Aorta (tissue), 5 donors: Measurements from ENCODE around the gene DEFB131A. TPM values are rescaled to one million over a fixed set of nuclear protein-coding genes. Genes with fewer than 3 reads are reported as not detected.
A peak's percentile ranks its signal among the peaks of the same experiment; 100 is the strongest.
"Not testable (repeated sequence)": the region's sequence is repeated elsewhere in the genome, so short reads cannot be mapped to it uniquely, and the experiment has no call there.

ENCODE experiments used
- ATAC-seq: fragments of 200-7000 bp; cut with Tn5 transposase; one replicate; pipeline ENCODE4 v1.9.1; 2022; ENCODE audit warnings: moderate library complexity; ENCODE audit not compliant: low FRiP score
- DNase-seq, 2 donors: peaks; one replicate each; pipeline ENCODE4 v3.0.0-alpha.2; 2020
- H3K27ac ChIP-seq, 2 donors: one replicate each; pipeline ENCODE4 v1.5.1; 2013; ENCODE audit warnings: low read length in 2 of 2, mild to moderate bottlenecking in 2 of 2, moderate library complexity in 2 of 2, control low read depth in 1 of 2, inconsistent platforms in 1 of 2, low read depth in 1 of 2
- H3K27me3 ChIP-seq, 2 donors: one replicate each; pipeline ENCODE4 v1.6.1; 2013; ENCODE audit warnings: control low read depth in 1 of 2, low read length in 1 of 2, mild to moderate bottlenecking in 1 of 2, moderate library complexity in 1 of 2; ENCODE audit not compliant: insufficient read depth in 2 of 2, control insufficient read depth in 1 of 2
- H3K36me3 ChIP-seq, 2 donors: one replicate each; pipeline ENCODE4 v1.6.1; 2013; ENCODE audit warnings: control low read depth in 1 of 2, low read length in 1 of 2, mild to moderate bottlenecking in 1 of 2; ENCODE audit not compliant: insufficient read depth in 2 of 2, control insufficient read depth in 1 of 2
- H3K4me1 ChIP-seq, 2 donors: one replicate each; pipeline ENCODE4 v1.6.1; 2013; ENCODE audit warnings: low read length in 2 of 2, control low read depth in 1 of 2, mild to moderate bottlenecking in 1 of 2, moderate library complexity in 1 of 2; ENCODE audit not compliant: insufficient read depth in 2 of 2, control insufficient read depth in 1 of 2
- H3K4me3 ChIP-seq, 2 donors: one replicate each; pipeline ENCODE4 v1.5.1; 2013; ENCODE audit warnings: low read length in 2 of 2, control low read depth in 1 of 2, mild to moderate bottlenecking in 1 of 2
- H3K9me3 ChIP-seq: one replicate; pipeline ENCODE4 v1.6.1; 2013; ENCODE audit warnings: mild to moderate bottlenecking, low read length; ENCODE audit not compliant: control insufficient read depth
- WGBS, 2 donors: extraction: QIAGEN DNeasy Blood & Tissue Kit; methylation state at CpG; one replicate each; pipeline ENCODE4 v1.1.7; 2013; 5-methylcytosine and 5-hydroxymethylcytosine counted together
- intact Hi-C, 2 donors: fragments of 100-400 bp; cut with DNase I; formaldehyde crosslinking; loops; one replicate each; pipeline versions ENCODE4 v1.14.2 to v1.15.0; 2022
- polyA plus RNA-seq, 2 donors: library from polyadenylated mRNA; stranded (reverse); fragments of 200-250 nt; gene quantifications; one replicate each; pipeline ENCODE4 v1.2.3, GENCODE V29; 2013
- total RNA-seq, 2 donors: library from RNA; stranded (reverse); fragmentation: NEBNext Ultra II Directional; extraction: Animal tissue kit (Norgen Biotek cat#: 25700); gene quantifications; one replicate each; pipeline ENCODE4 v1.2.1, GENCODE V29; 2021
- donor health status: healthy with polysubstance abuse.
- donor health status: Bipolar disorder and iron deficiency.
- donor health status: DM: no; HTN: no; CAD: no.
- donor health status: DM: no; HTN: no; CAD: no.
- donor health status: DM: yes; HTN: yes; CAD: no.

DEFB131A gene
- total and polyA plus RNA-seq, 4 donors: not detected

DNA sequence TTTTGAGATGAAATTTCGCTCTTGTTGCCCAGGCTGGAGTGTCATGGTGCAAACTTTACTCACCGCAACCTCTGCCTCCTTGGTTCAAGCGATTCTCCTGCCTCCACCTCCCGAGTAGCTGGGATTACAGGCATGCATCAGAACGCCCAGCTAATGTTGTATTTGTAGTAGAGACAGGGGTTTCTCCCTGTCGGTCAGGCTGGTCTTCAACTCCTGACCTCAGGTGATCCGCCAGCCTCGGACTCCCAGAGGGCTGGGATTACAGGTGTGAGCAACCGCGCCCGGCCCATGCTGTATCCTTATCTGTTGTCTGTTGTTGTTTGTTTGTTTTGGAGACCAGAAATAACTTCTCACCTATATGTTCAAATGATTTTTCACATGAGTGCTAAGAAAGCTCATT lies 42.7 kb downstream of the DEFB131A start:
- H3K36me3 ChIP-seq, H3K9me3 ChIP-seq, H3K4me1 ChIP-seq, H3K27ac ChIP-seq, H3K27me3 ChIP-seq, ATAC-seq, intact Hi-C loops, H3K4me3 ChIP-seq, DNase-seq: not testable (repeated sequence)
- WGBS, 2 donors: 75 to 82% methylated on average over 11 of the region's 11 CpGs

DNA sequence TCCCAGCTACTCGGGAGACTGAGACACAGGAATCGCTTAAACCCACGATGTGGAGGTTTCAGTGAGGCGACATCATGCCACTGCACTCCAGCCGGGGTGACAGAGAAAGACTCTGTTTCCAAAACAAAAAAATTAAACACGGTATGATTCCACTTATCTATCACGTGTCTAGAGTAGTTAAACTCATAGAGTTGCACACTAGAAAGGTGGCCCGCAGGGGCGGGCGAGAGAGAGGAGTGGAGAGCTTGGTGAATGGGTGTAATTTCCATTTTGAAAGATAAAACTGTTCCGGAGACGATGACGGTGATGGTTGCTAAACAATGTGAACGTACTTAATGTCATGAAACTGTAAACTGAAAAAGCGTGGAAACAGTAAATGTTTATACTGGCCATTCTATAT lies 44.6 kb downstream of the DEFB131A start:
- H3K27ac ChIP-seq, H3K4me1 ChIP-seq, intact Hi-C loops, H3K9me3 ChIP-seq, H3K27me3 ChIP-seq, H3K36me3 ChIP-seq, ATAC-seq, H3K4me3 ChIP-seq, DNase-seq: not testable (repeated sequence)
- 87 to 88% methylated on average over 15 of the region's 15 CpGs for WGBS, 2 donors

DNA sequence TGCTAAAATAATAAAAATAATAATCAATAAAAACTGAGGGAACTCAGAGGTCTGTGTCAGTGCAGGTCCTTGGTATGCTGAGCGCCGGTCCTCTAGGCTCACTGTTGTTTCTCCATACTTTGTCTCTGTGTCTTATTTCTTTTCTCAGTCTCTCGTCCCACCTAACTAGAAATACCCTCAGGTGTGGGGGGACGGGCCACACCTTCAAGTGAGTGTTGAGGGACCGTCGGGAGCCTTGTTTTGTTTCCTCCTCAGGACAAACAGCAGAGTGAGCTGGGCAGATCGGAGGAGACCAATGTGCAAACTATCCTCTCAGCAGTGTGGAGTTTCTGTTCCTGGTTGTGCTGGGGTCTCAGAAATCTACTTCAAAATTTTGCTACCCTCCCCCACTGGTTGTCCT lies 46.3 kb downstream of the DEFB131A start:
- H3K27ac ChIP-seq, H3K4me3 ChIP-seq, H3K9me3 ChIP-seq, H3K4me1 ChIP-seq, H3K27me3 ChIP-seq, H3K36me3 ChIP-seq, ATAC-seq, intact Hi-C loops, DNase-seq: not testable (repeated sequence)
- WGBS, 2 donors: 59 to 61% methylated on average over 7 of the region's 7 CpGs

DNA sequence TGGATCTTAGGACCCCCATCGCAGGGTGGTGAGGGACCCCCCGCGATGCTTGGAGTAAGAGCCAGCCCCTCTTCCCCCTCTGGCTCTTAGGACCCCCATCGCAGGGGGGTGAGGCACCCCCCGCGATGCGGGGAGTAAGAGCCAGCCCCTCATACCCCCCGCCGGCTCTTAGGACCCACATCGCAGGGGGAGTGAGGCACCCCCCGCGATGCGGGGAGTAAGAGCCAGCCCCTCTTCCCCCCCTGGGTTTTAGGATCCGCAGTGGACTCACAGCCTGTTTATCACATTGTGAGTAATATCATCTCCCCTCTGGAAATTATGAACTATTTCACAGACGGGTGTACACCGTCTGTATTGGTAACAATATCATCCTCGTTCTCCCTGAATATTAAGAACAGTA lies 46.8 kb downstream of the DEFB131A start:
- H3K27me3 ChIP-seq, ATAC-seq, H3K27ac ChIP-seq, H3K4me1 ChIP-seq, H3K36me3 ChIP-seq, intact Hi-C loops, H3K9me3 ChIP-seq, H3K4me3 ChIP-seq: not testable (repeated sequence)
- 75 to 81% methylated on average over 16 to 17 of the region's 17 CpGs for WGBS, 2 donors
- peak in 1 of 2 donors; percentile 34 for DNase-seq

DNA sequence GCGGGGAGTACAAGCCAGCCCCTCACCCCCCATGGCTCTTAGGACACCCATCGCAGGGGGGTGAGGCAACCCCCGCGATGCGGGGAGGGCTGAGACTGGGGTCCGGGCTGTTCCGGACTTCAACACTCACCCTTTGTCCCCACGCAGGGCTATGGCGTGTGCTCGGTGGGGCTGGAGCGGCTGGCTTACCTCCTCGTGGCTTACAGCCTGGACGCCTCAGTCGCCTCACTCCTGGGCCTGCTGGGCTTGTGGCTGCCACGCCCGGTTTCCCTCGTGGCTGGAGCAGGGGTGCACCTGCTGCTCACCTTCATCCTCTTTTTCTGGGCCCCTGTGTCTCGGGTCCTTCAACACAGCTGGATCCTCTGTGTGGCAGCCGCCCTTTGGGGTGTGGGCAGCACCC lies 49.4 kb downstream of the DEFB131A start:
- H3K4me1 ChIP-seq, H3K9me3 ChIP-seq, H3K4me3 ChIP-seq, H3K27ac ChIP-seq, DNase-seq, H3K36me3 ChIP-seq, ATAC-seq, intact Hi-C loops, H3K27me3 ChIP-seq: not testable (repeated sequence)
- 80 to 83% methylated on average over 19 of the region's 19 CpGs for WGBS, 2 donors

DNA sequence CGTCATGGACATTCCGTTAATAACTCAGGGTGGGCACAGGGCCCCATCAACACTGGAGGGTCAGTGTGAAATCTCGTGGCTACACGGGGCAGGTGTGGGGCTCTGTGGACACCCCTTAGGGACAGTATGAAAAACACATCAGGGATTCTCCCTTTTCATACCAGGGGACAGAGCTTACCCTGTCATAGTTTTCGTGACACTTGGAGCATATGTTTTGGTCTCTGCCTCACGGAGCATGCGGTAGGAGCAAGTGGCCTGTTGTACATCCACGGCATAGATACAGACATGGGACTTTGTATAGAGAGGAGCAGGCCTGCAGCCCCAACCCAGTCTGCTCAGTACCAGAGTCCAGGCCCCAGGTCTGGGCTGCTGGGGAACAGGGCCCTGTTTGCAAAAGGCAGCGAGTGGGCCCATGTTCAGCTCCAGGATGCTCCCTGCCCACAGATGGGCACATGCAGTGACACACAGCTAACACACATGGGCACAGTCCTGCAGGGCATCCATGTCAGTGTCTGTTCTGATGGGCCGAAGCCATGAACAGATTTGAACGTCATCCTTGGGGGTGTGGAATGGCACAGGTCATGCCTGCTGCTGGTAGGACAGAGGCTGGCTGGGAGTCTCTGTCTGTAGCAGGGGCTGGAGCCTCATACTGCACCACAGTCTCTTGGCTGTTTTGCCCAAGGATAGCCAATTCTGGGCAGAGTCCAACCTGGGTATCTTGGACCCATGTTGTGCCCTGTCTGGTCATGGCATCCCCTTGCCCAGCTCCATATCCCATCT lies 50.2 kb downstream of the DEFB131A start:
- H3K27me3 ChIP-seq, DNase-seq, H3K4me3 ChIP-seq, H3K9me3 ChIP-seq, H3K27ac ChIP-seq, H3K36me3 ChIP-seq, intact Hi-C loops, ATAC-seq, H3K4me1 ChIP-seq: not testable (repeated sequence)
- WGBS, 2 donors: 80% methylated on average over 11 of the region's 11 CpGs

DNA sequence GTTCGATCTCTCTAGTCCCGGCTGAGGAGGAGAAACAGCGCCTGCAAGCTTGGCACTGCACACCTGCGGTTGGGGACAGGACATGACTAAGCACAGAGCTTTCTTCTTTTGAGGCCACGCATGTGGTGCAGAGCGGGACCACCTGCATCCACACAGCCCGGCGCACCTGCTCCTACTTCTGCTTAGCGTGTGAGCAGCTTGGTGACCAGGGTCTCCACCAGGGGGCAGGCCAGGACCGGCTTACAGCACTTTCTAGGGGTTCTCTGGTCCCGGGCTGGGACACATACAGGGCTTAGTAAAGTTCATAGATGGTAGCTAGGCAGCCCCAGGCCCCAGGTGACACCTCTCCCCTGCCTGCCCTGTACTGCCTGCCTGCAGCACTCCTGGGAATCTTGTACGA lies 51.2 kb downstream of the DEFB131A start:
- 10 to 12% methylated on average over 11 of the region's 12 CpGs for WGBS, 2 donors
- peak; percentile 64 to 88 for DNase-seq
- H3K4me3 ChIP-seq, H3K4me1 ChIP-seq, H3K27me3 ChIP-seq, ATAC-seq, intact Hi-C loops, H3K9me3 ChIP-seq, H3K36me3 ChIP-seq, H3K27ac ChIP-seq: not testable (repeated sequence)

DNA sequence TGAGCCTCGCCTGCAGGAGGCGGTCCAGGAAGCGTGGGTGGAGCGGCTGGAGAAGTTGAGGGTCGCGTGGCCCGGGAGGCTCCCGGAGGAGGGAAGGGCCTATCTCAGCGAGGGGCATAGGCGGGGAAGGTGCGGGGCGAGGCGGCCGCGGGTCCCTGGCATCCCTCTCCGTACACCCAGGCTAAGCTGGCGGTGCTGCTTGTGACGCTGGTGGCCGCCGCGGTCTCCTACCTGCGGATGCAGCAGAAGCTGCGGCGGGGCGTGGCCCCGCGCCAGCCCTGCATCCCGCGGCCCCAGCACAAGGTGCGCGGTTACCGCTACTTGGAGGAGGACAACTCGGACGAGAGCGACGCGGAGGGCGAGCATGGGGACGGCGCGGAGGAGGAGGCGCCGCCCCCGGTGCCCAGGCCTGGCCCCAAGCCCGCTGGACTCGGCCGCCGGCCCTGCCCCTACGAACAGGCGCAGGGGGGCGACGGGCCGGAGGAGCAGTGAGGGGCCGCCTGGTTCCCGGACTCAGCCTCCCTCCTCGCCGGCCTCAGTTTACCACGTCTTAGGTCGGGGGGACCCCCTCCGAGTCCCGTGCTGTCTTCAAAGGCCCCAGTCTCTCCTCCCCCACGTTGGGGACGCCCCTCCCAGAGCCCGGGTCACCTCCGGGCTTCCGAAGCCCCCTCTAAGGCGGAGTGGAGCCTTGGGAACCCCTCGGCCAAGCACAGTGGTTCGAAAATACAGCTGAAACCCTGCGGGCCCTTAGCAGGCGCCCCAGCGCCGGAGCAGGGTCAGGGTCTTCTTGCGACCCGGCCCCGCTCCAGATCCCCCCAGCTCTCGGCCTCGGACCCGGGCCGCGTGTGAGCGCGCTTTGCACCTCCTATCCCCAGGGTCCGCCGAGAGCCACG lies 53.6 kb downstream of the DEFB131A start:
- intact Hi-C loops: not testable (repeated sequence)
- WGBS, 2 donors: 1 to 2% methylated on average over 45 to 86 of the region's 86 CpGs

More for the DNA sequence above, 53.6 kb downstream of the DEFB131A start:
- ATAC-seq, H3K27me3 ChIP-seq, DNase-seq, H3K27ac ChIP-seq, H3K9me3 ChIP-seq, H3K4me1 ChIP-seq, H3K4me3 ChIP-seq, H3K36me3 ChIP-seq: not testable (repeated sequence)
